HuH-7.5 (cell line): ENCODE data around the gene XYLT1.
"Not testable (repeated sequence)": the region's sequence is repeated elsewhere in the genome, so short reads cannot be mapped to it uniquely, and the experiment has no call there.

Experiments
- DNase-seq: peaks from one replicate; pipeline ENCODE4 v3.0.0; 2011; ENCODE audit warnings: low spot score

XYLT1 gene, protein sequence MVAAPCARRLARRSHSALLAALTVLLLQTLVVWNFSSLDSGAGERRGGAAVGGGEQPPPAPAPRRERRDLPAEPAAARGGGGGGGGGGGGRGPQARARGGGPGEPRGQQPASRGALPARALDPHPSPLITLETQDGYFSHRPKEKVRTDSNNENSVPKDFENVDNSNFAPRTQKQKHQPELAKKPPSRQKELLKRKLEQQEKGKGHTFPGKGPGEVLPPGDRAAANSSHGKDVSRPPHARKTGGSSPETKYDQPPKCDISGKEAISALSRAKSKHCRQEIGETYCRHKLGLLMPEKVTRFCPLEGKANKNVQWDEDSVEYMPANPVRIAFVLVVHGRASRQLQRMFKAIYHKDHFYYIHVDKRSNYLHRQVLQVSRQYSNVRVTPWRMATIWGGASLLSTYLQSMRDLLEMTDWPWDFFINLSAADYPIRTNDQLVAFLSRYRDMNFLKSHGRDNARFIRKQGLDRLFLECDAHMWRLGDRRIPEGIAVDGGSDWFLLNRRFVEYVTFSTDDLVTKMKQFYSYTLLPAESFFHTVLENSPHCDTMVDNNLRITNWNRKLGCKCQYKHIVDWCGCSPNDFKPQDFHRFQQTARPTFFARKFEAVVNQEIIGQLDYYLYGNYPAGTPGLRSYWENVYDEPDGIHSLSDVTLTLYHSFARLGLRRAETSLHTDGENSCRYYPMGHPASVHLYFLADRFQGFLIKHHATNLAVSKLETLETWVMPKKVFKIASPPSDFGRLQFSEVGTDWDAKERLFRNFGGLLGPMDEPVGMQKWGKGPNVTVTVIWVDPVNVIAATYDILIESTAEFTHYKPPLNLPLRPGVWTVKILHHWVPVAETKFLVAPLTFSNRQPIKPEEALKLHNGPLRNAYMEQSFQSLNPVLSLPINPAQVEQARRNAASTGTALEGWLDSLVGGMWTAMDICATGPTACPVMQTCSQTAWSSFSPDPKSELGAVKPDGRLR

GRCh38 chr16:17470908-17471718 is at the start of gene XYLT1:
XYLT1 (minus strand) TSS chr16:17470960; CDS start chr16:17470796, 164 bp downstream.
- no peak for DNase-seq

DNA sequence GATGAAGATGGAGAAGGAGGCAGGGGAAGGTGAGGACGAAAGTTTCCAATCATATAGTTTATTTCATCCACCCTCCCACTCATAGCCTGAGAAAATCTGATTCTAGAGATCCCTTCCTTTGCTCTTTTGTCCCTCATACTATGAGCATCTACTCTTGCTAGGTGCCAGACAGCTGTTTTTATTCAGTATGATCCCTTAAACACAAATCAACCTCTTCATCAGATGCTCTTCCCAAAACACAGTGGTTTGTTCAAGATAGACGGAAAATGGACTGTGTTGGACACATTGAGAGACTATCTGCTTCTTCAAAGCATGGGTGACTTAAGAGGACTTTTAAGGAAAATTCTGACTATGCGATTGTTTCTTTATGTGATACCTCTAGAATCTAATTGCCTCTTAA is 49.4 kb upstream of the XYLT1 start:
- DNase-seq: no peak

GRCh38 chr16:17519101-17519955 is 48.6 kb upstream of the XYLT1 start:
- no peak for DNase-seq

GRCh38 chr16:17518441-17518840 is 47.7 kb upstream of the XYLT1 start:
- DNase-seq: no peak

DNA sequence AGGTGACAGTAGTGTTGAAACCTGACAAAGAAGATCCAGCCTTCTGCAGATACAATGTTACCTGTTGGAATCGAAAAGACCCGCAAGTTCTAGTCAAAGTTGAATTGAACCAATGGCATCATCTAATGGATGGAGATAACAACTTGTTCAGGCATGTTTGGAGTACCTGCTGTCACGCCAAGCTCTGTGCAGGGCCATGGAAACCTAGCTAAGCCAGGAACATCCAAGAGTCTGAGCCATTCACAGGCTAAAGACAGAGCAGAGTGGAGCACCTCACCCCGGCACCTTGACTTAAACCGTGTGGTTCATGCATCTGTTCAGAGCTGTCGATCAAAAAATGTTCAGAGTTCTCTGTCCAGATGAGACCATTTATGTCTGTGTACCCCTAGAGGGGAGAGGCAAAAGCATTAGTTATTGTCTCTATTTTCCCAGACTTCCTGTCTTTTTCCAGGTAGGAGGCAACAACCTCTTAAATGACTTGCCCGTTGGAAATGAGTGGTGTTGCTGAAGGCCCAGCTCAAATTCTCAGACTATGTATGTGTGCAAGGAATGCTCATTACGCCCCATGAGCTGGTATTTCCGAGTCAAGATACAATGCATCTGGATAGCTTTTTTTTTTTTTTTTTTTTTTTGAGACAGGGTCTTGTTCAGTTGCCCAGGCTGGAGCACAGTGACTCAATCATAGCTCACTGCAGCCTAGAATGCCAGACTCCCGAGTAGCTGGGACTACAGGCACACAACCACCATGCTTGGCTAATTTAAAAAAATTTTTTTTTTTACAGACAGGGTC is 44.9 kb upstream of the XYLT1 start:
- DNase-seq: no peak

- DNase-seq: no peak
Observed at GRCh38 chr16:17512636-17513220, 42.0 kb upstream of the XYLT1 start.

GRCh38 chr16:17511340-17511739 is 40.6 kb upstream of the XYLT1 start:
- DNase-seq: no peak

- no peak for DNase-seq
Observed at GRCh38 chr16:17510567-17510966, 39.8 kb upstream of the XYLT1 start.

- no peak for DNase-seq
Observed at GRCh38 chr16:17509194-17509593, 38.4 kb upstream of the XYLT1 start.

DNA sequence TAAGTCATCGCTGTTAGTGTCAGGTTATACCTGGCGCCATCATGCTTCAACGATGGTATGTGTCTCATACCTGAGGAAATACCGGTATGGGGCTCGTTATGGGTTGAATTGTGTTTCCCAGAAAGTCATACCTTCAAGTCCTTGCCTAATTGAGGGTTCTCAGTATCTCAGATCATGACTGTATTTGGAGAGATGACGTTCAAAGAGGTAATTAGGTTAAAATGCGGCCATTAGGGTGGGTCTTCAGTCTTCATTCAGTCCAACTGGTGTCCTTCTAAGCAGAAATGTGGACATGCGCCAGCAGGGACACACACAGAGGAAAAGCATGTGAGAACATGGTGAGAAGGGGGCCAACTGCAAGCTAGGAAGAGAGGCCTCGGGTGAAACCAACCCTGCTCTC is 37.5 kb upstream of the XYLT1 start:
- DNase-seq: no peak

GRCh38 chr16:17507516-17507915 is 36.8 kb upstream of the XYLT1 start:
- not testable (repeated sequence) for DNase-seq

DNA sequence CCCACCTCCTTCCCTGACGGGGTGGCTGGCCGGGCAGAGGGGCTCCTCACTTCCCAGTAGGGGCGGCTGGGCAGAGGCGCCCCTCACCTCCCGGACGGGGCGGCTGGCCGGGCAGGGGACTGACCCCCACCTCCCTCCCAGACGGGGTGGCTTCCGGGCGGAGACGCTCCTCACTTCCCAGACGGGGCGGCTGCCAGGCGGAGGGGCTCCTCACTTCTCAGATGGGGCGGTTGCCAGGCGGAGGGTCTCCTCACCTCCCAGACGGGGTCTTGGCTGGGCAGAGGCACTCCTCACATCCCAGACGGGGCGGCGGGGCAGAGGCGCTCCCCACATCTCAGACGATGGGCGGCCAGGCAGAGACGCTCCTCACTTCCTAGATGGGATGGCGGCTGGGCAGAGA is 35.1 kb upstream of the XYLT1 start:
- not testable (repeated sequence) for DNase-seq

- DNase-seq: no peak
Observed at GRCh38 chr16:17504050-17504449, 33.3 kb upstream of the XYLT1 start.

GRCh38 chr16:17503331-17503730 is 32.6 kb upstream of the XYLT1 start:
- no peak for DNase-seq

DNA sequence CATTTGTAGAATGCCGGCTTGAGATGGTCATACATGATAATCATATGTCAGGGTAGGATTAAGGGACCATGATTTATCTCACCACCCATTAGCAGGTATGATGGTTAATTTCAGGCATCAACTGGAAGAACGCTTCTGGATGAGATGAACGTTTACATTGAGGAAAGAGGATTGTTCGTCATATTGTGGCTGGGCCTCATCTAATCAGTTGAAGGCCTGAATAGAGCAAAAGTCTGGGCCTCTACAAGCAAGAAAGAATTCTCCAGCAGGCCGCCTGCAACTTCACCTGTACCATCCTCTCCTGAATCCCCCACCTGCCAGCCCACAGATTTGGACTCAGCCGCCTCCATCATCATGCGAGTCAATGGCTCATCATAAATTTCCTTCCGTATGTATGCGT is 30.6 kb upstream of the XYLT1 start:
- no peak for DNase-seq

GRCh38 chr16:17499223-17499902 is 28.6 kb upstream of the XYLT1 start:
- DNase-seq: no peak

DNA sequence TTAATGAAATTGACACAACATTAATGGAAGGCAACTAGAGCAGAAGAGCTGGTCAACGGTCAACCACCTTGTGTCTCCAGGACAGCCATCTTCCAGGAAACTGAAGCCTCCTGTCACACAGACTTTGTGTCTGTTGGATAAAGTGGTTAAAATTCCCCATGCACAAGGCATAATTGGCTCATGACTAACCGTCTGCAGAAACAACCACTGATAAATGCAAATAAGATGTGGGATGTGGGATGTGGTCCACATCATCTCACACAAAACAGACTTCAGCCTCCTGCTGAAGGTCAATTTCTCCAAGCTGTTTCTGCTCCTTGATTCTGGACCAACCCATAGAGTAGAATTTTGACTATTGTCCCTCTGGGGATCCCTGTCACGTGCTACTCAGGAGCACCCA is 26.9 kb upstream of the XYLT1 start:
- no peak for DNase-seq

DNA sequence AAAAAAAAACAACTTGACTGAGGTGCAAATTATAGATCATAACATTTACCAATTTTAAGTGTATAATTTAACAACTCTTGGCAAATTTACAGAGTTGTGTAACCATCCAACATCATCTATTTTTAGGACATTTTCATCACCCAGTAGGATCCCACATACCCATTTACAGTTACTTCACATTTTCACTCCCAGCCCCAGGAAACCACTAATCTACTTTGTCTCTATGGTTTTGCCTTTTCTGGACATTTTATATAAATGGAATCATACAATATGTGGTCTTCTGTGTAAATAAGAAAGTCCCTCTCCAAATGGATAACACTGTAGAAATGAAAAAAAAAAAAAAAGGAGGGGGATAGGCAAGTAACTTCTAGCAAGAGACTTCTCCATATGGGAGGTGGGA is 26.1 kb upstream of the XYLT1 start:
- DNase-seq: no peak

DNA sequence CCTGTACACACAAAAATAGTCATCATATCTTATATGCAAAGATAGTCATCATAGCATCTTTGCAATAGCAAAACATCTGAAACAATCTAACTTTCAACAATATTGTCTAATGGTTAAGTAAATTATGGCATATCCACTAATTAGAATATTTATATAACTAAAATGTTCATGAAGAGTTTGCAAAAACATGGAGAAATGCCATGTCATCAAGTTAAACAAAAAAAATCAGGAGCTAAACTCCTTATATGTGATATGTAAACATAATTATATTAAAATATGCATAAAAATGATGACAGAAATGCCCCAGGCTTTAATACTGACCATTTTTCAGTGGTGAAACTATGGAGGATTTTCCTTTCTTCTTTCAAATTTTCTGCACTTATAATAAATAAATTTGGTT is 22.3 kb upstream of the XYLT1 start:
- DNase-seq: no peak
